A673 (cell line): ENCODE results near the gene RTEL1.

ENCODE experiments used
- EZH2 ChIP-seq: fragments of 200-600 bp; sonication (generic); IDR thresholded peaks from 2 replicates; pipeline ENCODE4 v1.6.1; 2017; ENCODE audit warnings: borderline replicate concordance, low read depth, mild to moderate bottlenecking, mixed read lengths, antibody characterized with exemption, low read length; ENCODE audit not compliant: poor library complexity, severe bottlenecking
- TF ChIP-seq, protein P1 (sequence below): fragments of 300-800, 200-600 bp; sonication (generic); conservative IDR thresholded peaks from 2 replicates; pipeline ENCODE4 v1.5.1; 2017; ENCODE audit warnings: low read depth, mild to moderate bottlenecking, antibody characterized with exemption, low read length, moderate library complexity, mixed read lengths

DNA sequence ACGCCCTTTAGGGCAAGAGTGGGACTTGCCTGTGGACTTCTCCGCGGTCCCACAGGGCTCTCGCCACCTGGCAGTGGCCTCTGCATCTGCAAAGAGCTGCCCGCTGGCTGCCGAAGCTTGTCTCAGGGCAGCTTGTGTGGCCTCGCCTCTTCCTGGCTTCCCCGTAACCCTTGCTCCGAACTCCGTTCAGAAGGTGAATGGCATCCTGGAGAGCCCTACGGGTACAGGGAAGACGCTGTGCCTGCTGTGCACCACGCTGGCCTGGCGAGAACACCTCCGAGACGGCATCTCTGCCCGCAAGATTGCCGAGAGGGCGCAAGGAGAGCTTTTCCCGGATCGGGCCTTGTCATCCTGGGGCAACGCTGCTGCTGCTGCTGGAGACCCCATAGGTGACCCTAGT lies 3.0 kb downstream of the RTEL1 start:
- TF ChIP-seq, protein P1, sequence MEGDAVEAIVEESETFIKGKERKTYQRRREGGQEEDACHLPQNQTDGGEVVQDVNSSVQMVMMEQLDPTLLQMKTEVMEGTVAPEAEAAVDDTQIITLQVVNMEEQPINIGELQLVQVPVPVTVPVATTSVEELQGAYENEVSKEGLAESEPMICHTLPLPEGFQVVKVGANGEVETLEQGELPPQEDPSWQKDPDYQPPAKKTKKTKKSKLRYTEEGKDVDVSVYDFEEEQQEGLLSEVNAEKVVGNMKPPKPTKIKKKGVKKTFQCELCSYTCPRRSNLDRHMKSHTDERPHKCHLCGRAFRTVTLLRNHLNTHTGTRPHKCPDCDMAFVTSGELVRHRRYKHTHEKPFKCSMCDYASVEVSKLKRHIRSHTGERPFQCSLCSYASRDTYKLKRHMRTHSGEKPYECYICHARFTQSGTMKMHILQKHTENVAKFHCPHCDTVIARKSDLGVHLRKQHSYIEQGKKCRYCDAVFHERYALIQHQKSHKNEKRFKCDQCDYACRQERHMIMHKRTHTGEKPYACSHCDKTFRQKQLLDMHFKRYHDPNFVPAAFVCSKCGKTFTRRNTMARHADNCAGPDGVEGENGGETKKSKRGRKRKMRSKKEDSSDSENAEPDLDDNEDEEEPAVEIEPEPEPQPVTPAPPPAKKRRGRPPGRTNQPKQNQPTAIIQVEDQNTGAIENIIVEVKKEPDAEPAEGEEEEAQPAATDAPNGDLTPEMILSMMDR, result no peak
- no peak for TF ChIP-seq EZH2
